Measurements from ENCODE around the gene CRYGS.
A peak's percentile ranks its signal among the peaks of the same experiment; 100 is the strongest.
"Not testable (repeated sequence)": the region's sequence is repeated elsewhere in the genome, so short reads cannot be mapped to it uniquely, and the experiment has no call there.

CRYGS gene

DNA sequence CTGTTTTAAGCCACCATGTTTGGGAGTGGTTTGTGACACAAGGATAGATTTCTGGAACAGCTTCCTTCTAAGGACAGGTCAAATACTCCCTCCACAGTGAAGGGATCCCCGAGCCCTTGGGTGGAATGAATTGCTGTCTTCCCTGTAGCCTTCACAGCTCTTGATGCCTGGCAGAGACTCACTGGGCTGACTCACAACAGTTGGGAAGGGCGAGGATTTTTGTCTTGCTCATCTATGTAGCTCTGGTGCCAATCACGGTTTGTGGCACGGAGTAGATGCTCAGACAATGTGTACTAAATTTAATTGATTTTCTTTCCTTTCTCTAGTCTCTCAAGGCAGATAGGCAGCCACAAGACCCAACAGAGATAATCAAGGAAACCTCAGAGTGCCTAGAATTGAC, 27.0 kb downstream of the CRYGS start:
- DNase-seq: no peak

DNA sequence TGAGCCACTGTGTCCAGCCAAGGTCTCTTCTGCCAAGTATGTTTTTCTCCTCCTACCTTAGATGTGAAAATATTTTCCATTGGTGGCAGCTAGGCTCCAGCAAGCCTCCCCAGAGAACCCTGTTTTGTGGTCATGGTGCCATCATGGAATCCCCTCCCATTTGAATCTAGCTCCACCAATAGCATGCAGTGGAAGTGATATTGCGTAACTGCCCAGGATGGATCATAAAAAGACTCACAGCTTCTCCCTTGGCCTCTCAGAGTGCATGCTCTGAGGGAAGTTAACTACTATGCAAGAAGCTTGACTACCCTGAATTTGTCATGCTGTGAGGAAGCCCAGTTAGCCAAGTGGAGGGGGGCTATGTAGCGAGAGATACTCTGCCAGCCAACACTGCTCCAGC, 27.5 kb downstream of the CRYGS start:
- no peak for DNase-seq

DNA sequence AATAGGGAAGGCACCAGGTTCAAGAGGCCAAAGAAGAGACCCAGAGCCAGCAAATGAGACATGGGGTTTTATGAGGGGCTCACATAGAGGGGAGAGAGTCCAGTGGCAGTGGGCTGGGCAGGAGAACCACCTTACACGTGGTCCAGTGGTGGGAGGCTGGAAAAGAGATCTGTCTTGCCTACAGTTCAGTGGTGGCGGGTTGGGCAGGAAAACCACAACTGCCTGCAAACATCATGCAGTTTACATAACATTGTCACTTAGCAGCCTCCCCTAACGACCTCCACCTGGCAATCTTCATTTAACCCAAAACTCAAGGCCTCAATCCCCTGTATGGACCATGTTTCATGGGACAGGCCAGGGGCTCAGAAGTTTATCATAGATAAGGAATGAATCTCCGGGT, 29.1 kb downstream of the CRYGS start:
- DNase-seq: no peak

DNA sequence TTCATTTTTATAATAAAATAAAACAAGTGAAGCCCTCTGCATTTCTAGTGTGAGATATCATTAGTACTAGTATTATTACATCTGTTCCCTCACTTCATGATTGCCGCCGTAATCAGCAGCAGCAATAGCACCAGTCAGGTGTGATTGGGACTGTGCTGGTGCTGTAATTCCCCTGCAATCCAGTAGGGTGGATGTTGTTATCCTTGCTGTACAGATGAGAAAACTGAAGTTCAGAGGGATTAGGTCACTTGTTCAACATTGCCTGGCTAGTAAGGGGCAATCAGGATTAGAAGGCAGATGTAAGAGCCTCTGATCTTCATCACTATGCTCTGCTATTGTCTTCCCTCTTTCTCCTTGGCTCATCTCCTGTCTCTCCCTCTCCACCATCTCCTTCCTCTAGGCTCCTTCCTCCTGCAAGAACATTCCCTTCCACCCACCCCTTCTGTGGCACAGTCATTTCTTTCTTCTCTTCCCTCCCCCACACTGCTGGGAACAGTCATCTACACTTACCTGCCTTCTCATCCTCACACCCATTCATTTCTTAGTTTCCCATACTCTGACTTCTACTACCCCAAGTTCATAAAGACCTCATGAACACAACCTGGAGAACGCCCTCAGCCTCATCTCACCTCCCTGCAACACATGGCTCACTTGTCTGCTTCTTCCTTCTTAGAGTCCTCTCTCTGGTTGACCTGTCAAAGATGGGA, 29.7 kb downstream of the CRYGS start:
- no peak for DNase-seq

DNA sequence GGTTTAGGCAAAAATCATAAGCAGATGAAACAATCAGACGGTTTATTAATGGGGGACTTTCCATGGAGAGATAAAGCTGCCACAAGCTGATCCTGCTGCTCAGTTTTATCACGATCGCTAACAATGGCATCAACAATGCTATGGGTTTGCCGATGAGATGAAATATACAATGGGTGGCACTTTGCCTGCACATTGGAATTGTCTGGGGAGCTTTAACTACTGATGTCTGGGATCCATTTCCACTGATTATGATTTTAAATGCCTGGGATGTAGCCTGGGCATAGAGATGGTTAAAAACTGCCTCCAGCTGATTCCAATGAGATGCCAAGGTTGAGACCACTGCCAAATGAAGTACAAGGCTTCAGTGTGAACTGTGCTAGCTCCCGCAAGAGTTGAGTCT, 30.8 kb downstream of the CRYGS start:
- no peak for DNase-seq

DNA sequence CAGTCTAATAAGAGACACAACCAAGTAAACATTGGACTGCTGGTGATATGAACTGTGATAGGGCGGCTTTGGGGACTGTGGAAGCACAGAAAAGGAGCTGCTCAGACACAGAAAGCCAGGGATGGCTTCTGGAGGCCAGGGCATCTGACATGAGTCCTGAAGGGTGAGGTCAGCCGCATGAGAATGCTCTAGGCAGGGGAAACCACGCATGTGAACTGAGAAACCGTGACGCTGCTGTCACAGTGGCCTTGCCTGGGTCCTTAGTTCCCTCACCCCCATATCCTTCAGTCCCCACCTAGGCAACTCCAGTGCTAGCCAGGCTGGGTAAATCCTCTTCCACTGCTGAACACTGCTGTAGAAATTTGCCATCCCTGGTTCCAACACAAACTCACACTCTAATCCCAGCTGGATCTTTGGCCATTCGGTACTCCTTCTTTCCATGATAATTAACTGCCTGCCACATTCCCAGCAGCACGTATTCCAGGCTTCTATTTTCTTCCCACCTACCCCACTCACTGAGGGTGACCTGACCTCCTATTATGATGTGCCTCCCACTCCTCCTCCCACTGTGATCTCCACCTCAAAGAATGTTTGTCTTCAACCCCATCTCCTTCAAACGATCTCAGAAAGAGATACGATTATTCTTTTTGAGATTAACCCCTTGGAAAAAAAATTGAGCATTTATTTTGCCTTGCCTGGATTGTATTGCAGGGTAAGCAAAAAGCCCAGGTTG, 31.4 kb downstream of the CRYGS start:
- DNase-seq: no peak

DNA sequence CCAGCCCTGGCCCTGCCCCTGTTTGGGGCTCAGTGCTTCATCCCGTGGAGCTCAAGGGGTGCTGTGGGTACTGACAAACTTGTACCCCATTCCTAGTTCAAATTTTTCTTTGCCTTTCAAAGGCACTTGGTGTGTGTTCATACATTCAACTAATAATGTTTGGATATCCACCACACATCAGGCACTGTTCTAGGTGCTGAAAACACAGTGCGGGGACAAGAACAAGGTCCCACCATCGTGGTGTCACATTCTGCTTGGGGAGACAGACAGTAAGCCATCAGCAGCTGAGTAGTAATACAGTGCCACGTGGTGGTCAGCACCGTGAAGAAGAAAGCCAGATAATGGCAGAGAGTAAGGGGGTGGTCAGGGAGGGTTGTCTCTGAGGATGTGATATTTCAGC, 32.5 kb downstream of the CRYGS start:
- DNase-seq: no peak

DNA sequence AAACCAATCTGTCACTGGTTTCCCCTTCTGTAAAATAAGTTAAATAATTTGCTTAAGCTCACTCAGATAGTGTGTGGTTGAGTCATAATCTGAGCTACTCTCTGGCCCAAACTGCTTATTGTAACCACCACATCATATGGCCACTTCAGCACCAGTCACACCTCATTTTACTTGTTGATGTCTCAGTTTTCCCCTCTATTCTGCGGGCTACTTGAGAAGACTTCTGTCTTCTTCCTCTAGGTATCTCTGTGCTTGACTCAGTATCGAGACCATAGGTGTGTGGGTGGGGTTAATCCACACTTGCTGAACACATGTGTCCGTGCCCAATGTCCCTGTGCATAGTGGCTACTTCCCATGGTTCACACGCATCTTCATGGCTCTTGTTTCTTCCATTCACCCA, 32.9 kb downstream of the CRYGS start:
- DNase-seq: no peak

DNA sequence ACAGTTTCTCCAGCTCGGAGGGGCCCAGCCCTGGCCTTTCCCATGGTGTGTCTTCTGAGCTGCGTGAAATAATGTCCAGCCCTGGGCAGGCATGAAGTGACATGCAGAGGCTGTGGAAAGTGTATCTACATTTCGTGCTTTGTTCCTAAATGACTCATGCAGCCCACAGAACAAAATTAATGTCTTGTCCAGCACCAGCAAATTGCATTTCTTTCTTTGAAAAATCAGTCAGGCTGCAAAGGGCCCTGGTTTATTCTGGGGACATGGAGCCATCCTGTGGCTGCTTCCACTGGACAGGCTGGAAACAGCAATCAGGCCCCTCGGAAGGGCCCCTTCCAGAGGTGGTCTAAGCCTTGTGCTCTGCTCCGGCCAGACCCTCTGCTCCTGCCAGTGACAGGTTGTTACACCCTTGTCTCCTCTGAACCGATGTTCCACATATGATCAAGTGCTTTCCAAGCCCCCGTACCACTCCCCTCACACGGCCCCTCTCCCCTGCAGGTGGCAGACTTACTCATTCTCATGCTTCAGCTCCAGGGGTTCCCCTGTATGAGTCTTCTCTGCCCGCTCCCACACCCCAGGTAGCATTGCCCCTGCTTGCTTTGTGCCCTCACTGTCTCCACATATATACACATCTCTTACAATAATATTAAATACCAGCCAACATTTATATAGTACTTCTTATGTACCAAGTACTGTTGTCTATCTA, 33.7 kb downstream of the CRYGS start:
- DNase-seq: no peak

DNA sequence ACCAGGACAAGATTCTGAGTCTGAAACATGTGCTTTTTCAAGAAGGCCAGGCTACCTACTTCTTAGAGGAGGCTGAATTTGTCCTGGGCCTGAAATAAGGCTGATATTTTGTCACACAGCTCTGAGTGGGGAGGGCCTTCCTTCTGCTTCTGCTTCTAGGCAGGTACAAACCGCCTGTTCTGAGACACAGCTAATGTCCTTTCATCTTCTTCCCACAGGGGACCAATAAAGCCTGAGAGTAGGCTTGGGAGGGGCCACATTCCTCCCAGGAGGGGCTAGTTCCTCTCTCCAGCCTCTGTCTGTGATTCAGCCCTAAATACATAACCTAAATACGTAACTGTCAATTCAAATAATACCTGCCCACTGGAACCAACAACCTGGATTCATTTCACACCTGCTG, 34.8 kb downstream of the CRYGS start:
- peak; percentile 48 for DNase-seq

DNA sequence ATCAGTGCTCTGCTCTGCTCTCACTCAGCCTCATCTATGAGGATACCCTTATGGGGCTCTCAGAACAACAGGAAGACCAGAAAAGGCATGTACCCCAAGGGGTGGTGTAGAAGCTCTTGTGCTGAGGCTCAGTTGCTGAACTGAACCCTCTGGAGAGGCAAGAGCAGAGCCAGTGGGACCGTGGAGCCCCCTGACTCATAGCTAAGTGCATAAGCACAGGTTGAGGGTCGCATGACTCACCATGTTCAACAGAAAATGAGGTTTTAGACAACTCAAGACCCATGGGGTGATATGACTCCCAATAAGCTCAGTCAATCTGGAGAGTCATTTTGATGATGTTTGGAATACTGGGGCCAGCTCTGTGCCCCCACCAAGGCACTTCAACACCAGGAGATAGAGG, 37.3 kb downstream of the CRYGS start:
- DNase-seq: no peak

DNA sequence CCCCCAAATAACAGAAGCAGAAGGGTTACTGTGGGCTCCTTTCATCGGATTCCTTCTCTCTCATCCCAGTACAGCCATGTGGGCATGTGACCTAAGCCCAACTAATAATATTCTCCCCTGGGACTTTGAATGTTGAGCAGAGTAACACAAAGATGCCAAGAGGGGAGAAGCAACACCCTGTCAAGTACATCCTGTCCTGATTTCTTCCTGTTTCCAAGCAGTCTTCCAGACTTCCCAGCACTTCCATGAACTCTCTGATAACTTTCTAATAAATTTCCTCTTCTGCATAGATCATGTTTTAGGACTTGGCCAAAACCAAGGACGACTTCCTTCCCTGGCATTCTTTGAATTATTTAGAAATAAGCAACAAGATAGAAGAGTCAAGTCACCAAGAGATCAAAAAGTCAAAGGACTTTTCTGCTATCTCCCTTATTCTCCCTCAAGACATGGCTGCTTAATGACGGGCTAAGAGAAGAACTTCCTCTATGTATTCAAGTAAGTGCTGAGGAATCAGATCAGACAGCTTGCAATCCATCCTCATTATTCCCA, 37.9 kb downstream of the CRYGS start:
- DNase-seq: no peak

DNA sequence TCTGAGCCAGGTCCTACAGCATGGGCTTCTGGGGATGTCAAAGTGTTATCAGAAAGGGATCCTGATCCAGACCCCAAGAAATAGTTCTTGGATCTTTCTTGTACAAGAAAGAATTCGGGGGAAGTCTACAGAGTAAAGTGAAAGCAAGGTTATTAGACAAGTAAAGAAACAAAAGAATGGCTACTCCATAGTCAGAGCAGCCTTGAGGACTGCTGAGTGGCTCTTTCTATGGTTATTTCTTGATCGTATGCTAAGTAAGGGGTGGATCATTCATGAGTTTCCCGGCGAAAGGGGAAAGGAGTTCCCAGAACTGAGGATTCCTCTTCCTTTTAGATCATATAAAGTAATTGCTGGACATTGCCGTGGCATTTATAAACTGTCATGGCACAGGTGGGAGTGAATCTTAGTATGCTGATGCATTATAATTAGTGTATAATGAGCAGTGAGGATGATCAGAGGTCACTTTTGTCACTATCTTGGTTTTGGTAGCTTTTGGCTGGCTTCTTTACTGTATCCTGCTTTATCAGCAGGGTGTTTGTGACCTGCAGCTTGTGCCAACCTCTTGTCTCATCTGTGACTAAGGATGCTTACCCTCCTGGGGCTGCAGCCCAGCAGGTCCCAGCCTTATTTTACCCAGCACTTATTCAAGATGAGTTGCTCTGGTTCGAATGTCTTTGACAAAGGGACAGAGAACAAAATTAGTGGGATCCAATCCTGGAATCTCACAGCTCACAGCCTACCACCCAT, 41.0 kb downstream of the CRYGS start:
- no peak for DNase-seq

DNA sequence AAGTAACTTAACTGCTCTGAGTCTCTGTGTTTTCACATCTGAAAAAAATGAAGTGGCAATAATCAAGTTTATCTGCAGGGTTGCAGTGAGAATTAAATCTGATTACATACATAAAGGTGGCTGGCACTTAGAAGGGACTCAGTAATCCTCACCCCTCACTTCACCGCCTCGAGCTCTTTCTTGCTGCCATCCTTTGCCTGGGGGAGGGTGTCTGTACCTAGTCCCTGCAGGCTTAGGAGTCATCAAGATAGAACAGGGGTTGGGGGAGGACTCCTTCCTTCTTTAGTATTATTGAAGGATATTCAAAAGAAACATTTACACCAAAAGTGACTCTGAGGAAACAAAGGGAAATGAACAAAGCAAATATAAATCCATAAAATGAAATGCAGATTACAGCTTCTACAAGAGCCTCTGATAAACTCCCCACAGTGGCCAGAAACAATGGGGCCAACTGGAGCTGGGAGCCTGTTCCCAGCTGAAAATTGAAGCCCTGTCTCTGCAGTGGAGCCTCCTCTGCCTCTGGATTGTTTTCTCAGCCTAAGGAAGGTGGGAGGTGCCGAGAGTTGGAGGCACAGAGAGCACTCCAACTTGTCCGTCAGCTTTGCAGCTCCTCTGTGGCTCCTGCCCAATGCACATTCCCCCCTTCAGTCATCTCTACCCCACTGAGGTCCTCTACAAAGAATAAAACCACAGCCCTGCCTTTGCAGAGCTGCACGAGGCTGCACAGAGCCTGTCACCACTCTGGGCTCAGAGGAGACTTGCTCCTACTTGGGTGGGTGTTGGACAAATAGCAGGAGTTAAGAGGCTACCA, 41.8 kb downstream of the CRYGS start:
- no peak for DNase-seq

DNA sequence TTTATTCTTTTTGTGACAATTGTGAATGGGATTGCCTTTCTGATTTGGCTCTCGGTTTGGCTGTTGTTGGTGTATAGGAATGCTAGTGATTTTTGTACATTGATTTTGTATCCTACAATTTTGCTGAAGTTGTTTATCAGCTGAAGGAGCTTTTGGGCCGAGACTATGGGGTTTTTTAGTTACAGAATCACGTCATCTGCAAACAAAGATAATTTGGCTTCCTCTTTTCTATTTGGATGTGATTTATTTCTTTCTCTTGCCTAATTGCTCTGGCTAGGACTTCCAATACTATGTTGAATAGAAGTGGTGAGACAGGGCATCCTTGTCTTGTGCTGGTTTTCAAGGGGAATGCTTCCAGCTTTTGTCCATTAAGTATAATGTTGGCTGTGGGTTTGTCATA, 44.2 kb downstream of the CRYGS start:
- DNase-seq: not testable (repeated sequence)

DNA sequence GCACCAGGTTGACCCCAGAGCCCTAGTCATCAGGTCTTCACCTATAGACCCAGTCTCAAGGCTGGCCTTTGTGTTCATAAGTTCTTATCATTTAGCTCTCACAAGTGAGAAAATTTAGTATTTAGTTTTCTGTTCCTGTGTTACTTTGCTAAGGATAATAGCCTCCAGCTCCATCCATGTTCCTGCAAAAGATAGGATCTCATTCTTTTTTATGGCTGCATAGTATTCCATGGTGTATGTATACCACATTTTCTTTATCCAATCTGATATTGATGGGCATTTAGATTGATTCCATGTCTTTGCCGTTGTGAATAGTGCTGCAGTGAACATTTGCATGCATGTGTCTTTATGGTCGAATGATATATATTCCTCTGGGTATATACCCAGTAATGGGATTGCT, 46.2 kb downstream of the CRYGS start:
- not testable (repeated sequence) for DNase-seq

DNA sequence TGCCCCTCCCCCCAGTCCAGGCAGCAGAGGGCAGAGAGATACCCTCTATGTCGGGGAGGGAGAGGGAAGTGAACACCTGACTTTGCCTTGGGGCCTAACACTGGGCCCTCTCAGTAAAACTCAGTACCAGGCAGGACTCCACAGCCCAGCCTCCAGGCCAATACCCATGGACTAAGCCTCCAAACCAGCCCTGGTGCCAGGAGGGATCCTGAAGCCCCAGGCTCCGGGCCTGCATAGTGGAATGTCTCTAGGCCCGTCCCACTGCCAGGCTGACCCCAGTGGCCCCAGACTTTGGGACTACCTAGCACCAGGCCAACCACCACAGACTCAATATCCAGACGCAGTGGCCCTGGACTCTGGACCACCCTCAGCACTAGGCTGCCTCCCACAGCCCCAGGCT, 46.6 kb downstream of the CRYGS start:
- DNase-seq: no peak

DNA sequence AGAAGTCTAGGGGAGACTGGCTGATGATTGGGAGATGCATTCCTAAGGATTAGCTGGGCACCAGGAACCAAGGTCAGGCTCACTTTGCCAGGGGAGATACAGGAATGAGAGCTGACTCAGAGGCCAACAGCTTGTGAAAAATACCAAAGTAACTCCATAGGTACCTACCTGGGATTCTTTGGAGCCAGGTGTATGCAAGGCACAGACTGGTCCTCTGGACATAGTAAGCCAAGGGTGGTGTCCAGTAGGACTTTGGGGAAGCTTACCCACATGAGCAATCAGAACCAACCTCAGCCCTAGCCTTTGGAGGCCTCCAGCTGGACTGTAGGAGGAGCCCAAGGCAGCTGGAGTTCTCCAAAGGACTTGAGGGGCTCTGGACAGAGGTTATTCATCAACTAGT, 47.5 kb downstream of the CRYGS start:
- DNase-seq: no peak

DNA sequence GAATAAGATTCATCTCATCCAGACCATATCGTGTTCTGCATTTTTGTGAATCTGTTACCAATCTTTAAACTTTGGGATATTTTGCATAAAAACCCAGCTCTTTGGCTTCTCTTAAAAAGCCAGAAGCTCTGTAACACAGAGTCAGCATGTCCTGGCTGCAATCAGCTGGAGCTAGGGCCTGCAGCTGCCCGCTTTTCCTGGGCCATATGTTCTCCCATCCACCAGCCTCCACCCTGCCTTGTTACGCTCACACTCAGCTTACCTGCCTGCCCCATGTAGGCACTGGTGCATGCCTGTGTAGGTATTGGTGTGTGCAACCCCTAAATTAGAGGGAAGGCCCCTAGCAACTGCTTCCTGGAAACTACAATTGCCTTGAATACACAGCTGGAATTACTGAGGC, 48.2 kb downstream of the CRYGS start:
- DNase-seq: no peak

DNA sequence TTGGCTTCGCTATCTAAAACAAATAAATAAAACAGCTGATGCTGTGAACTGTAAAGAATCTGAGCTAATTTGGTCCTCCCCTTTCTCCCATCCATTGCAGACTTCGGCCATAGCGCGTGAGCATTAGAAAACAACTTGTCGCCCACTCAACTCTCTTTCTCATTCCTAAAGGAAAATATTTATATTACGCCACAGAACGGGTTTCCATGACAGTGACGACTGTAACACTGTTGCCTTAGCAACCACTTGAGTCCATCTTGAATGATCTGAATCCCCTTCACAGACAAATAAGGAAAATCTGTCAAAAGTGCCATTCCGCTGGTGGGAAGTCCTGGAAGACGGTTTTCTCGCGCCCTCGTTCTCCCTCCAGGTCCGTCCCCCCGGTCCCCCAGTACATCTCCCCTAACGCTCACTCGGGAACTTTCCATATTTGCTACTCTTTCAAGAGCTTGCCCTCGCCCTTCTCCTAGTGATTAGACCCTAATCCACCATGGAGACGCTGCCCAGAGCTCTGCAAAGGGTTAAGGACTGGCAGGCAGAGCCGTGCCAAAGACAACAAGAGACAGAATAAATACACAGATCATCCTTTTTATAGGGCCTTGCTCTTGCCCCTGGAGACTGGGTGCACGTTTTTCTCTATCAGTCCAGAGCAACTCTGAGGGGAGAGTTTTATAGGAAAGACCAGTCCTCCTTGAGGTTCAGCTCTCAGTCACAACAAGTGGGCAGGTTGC, 50.5 kb downstream of the CRYGS start:
- DNase-seq: no peak

DNA sequence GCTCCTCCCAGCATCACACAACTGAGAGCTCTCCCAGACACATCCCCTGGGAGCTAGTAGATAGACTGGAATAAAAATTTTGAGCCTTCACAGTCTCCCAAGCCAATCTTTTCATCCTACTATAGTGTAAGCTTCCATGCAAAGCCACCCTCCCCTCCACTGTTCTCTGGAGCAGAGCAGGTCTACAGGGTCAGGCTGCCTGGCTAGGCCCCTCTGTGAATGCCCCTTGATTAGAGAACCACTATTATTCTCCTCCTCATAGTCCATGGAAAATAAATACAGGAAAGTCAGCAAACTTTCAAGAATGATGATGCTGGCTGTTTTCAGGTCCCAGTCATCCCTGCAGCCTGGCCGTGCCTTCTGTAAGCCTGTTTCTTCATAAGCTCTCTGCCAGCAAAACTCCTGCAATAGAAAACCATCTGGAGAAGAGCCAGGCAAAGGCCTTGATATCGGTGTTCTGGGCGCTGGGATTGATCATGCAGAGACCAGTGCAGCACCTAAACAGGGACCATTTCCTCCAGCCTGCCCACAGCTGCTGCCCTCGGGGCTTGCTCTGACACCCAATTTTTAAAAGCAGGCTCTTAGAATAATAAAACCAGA, 51.7 kb downstream of the CRYGS start:
- DNase-seq: no peak

Measured in NCI-H1436 (cell line).